ENCODE results near the gene ACLY. TPM values are rescaled to one million over a fixed set of nuclear protein-coding genes. Genes with fewer than 3 reads are reported as not detected.

Gene ACLY
- total and polyA plus RNA-seq, 2 of the 13 experiments (the other 11 are each of a cell fraction or from before 2014, with no cell fraction given), result 111 to 218 TPM

GRCh38 chr17:41967141-41967920, 48.6 kb upstream of the ACLY start (continued):
- TF ChIP-seq HNF1A (IDR thresholded peaks at IDR 0.05; ENCODE audit: low read depth) (no peak), HNF1A (CRISPR knock-in tag; IDR thresholded peaks at IDR 0.05; ENCODE audit: borderline replicate concordance) (no peak), ETV6 (CRISPR knock-in tag; conservative IDR thresholded peaks at IDR 0.05) (0 out of 2 replicates have a peak, but pooled peaks have one; percentile 16), ZNF333 (CRISPR knock-in tag; IDR thresholded peaks at IDR 0.05; ENCODE audit: borderline replicate concordance) (peak; percentile 77; the same call in 1 of the 2 replicates), DMAP1 (CRISPR knock-in tag; IDR thresholded peaks at IDR 0.05) (peak; percentile 67; the same call in 1 of the 2 replicates), CSRNP2 (CRISPR knock-in tag; conservative IDR thresholded peaks at IDR 0.05; ENCODE audit: low read depth) (no peak), MYPOP (CRISPR knock-in tag; IDR thresholded peaks at IDR 0.05) (peak; percentile 75), ZNF10 (CRISPR knock-in tag; IDR thresholded peaks at IDR 0.05; ENCODE audit: borderline replicate concordance, low read depth) (no peak), FOXK2 (IDR thresholded peaks at IDR 0.05) (no peak), FOSL2 (CRISPR knock-in tag; IDR thresholded peaks at IDR 0.05) (peak; percentile 28), ZNF263 (CRISPR knock-in tag; IDR thresholded peaks at IDR 0.05) (peak; percentile 37; the same call in 1 of the 2 replicates), THRA (CRISPR knock-in tag; IDR thresholded peaks at IDR 0.05; ENCODE audit: borderline replicate concordance) (peak; percentile 73), POLR2G (IDR thresholded peaks at IDR 0.05; ENCODE audit: low read depth, low read length) (peak; percentile 78), ZBED4 (CRISPR knock-in tag; IDR thresholded peaks at IDR 0.05; ENCODE audit: borderline replicate concordance) (no peak; the same call in 1 of the 2 replicates)

Data from HepG2 (cell line).